Subcutaneous abdominal adipose tissue (tissue), 5 donors: ENCODE measurements around the gene ZNF784.
"Not testable (repeated sequence)": the region's sequence is repeated elsewhere in the genome, so short reads cannot be mapped to it uniquely, and the experiment has no call there.

Experiments
- H3K27ac ChIP-seq: one replicate; pipeline ENCODE4 v1.7.0; 2013; ENCODE audit warnings: low read depth, mild to moderate bottlenecking, inconsistent platforms, low read length, moderate library complexity
- H3K27me3 ChIP-seq, 5 donors: one replicate each; pipeline ENCODE4 v1.7.0; 2013; ENCODE audit warnings: low read length in 5 of 5, inconsistent platforms in 1 of 5; ENCODE audit not compliant: control insufficient read depth in 5 of 5, insufficient read depth in 4 of 5
- H3K36me3 ChIP-seq, 5 donors: one replicate each; pipeline ENCODE4 v1.7.0; 2013; ENCODE audit warnings: low read length in 5 of 5; ENCODE audit not compliant: control insufficient read depth in 5 of 5, insufficient read depth in 5 of 5
- H3K4me1 ChIP-seq, 5 donors: one replicate each; pipeline ENCODE4 v1.7.0; 2013; ENCODE audit warnings: low read length in 5 of 5, mild to moderate bottlenecking in 3 of 5, moderate library complexity in 1 of 5; ENCODE audit not compliant: control insufficient read depth in 5 of 5, insufficient read depth in 5 of 5
- H3K4me3 ChIP-seq, 5 donors: one replicate each; pipeline ENCODE4 v1.7.0; 2013; ENCODE audit warnings: low read length in 5 of 5, low read depth in 1 of 5
- H3K9ac ChIP-seq, 5 donors: one replicate each; pipeline ENCODE4 v1.7.0; 2013; ENCODE audit warnings: low read length in 5 of 5, mild to moderate bottlenecking in 4 of 5, moderate library complexity in 3 of 5
- H3K9me3 ChIP-seq, 5 donors: one replicate each; pipeline ENCODE4 v1.7.0; 2013; ENCODE audit warnings: low read length in 5 of 5; ENCODE audit not compliant: control insufficient read depth in 5 of 5
- donor health status: healthy.
- donor health status: healthy.
- donor health status: healthy.
- donor health status: healthy.
- donor health status: healthy.

The ZNF784 gene

GRCh38 chr19:55581145-55581822 is 43.1 kb downstream of the ZNF784 start:
- H3K4me1 ChIP-seq: peaks cover 2 to 38% (median 35%) of the 10 kb centered on the region in 5 donors
- peak overlapping the region; percentile 67 to 91 (median 84) for H3K9ac ChIP-seq
- H3K27me3 ChIP-seq: peaks cover 0 to 4% (median 0%) of the 10 kb centered on the region in 5 donors
- H3K4me3 ChIP-seq: peak overlapping the region; percentile 73 to 83 (median 80)
- H3K9me3 ChIP-seq: peaks cover 0 to 2% (median 0%) of the 10 kb centered on the region in 5 donors
- H3K27ac ChIP-seq: peak overlapping the region; percentile 77
- H3K36me3 ChIP-seq: peaks cover 0 to 22% (median 13%) of the 10 kb centered on the region in 5 donors

- Histone ChIP-seq H3K4me1 (peaks cover 2 to 32% (median 29%) of the 10 kb centered on the region in 5 donors), H3K9ac (peak within 1 kb of the TSS; percentile 81 to 91 (median 86)), H3K36me3 (peaks cover 0 to 22% (median 13%) of the 10 kb centered on the region in 5 donors), H3K27me3 (no peaks in the 10 kb centered on the region), H3K27ac (peak within 1 kb of the TSS; percentile 77), H3K9me3 (peaks cover 0 to 2% (median 0%) of the 10 kb centered on the region in 5 donors), H3K4me3 (peak within 1 kb of the TSS; percentile 74 to 87 (median 82))
Measured at GRCh38 chr19:55580628-55581144, 43.7 kb downstream of the ZNF784 start, which contains the start of gene ZNF579. Gene ZNF579, minus strand, starts transcription at chr19:55580848. Its CDS starts 1,209 bp downstream, at chr19:55579639.

GRCh38 chr19:55579766-55580621 is 44.4 kb downstream of the ZNF784 start:
- peak overlapping the region; percentile 65 to 91 (median 86) for H3K9ac ChIP-seq

GRCh38 chr19:55578761-55579747 is 45.3 kb downstream of the ZNF784 start:
- H3K9me3 ChIP-seq: peaks cover 0 to 2% (median 0%) of the 10 kb centered on the region in 5 donors
- H3K9ac ChIP-seq: peak overlapping the region in 4 of 5 donors; percentile 65 to 91 (median 84)
- H3K4me3 ChIP-seq: peak overlapping the region in 4 of 5 donors; percentile 80 to 87 (median 82)
- no peaks in the 10 kb centered on the region for H3K27me3 ChIP-seq
- peaks cover 2 to 28% (median 24%) of the 10 kb centered on the region in 5 donors for H3K4me1 ChIP-seq
- peaks cover 0 to 22% (median 13%) of the 10 kb centered on the region in 5 donors for H3K36me3 ChIP-seq
- H3K27ac ChIP-seq: peak overlapping the region; percentile 77

More at GRCh38 chr19:55579766-55580621, 44.4 kb downstream of the ZNF784 start:
- H3K9me3 ChIP-seq: peaks cover 0 to 2% (median 0%) of the 10 kb centered on the region in 5 donors
- H3K27ac ChIP-seq: peak overlapping the region; percentile 77
- H3K4me1 ChIP-seq: peaks cover 2 to 28% (median 24%) of the 10 kb centered on the region in 5 donors
- H3K36me3 ChIP-seq: peaks cover 0 to 22% (median 13%) of the 10 kb centered on the region in 5 donors
- peak overlapping the region; percentile 74 to 87 (median 82) for H3K4me3 ChIP-seq
- no peaks in the 10 kb centered on the region for H3K27me3 ChIP-seq

GRCh38 chr19:55578031-55578760 is 46.2 kb downstream of the ZNF784 start:
- Histone ChIP-seq H3K4me1 (peaks cover 2 to 25% (median 24%) of the 10 kb centered on the region in 5 donors), H3K9me3 (peaks cover 0 to 2% (median 0%) of the 10 kb centered on the region in 5 donors), H3K9ac (no peak overlapping the region), H3K4me3 (no peak overlapping the region), H3K36me3 (peaks cover 0 to 22% (median 13%) of the 10 kb centered on the region in 5 donors), H3K27me3 (no peaks in the 10 kb centered on the region), H3K27ac (no peak overlapping the region)

- no peak overlapping the region for H3K9ac ChIP-seq
- peaks cover 0 to 2% (median 0%) of the 10 kb centered on the region in 5 donors for H3K9me3 ChIP-seq
- peaks cover 0 to 22% (median 13%) of the 10 kb centered on the region in 5 donors for H3K36me3 ChIP-seq
- H3K27me3 ChIP-seq: no peaks in the 10 kb centered on the region
- H3K4me3 ChIP-seq: no peak overlapping the region
- H3K27ac ChIP-seq: no peak overlapping the region
- peaks cover 2 to 19% (median 18%) of the 10 kb centered on the region in 5 donors for H3K4me1 ChIP-seq
Measured at GRCh38 chr19:55576746-55577145, 47.6 kb downstream of the ZNF784 start.

GRCh38 chr19:55573929-55574328 is 50.4 kb downstream of the ZNF784 start:
- peaks cover 0 to 21% (median 11%) of the 10 kb centered on the region in 5 donors for H3K36me3 ChIP-seq
- not testable (repeated sequence) for H3K4me3 ChIP-seq, H3K9me3 ChIP-seq, H3K4me1 ChIP-seq, H3K27ac ChIP-seq, H3K27me3 ChIP-seq, H3K9ac ChIP-seq
